K562 (cell line): ENCODE data around the gene ZNHIT6. TPM values are rescaled to one million over a fixed set of nuclear protein-coding genes. Genes with fewer than 3 reads are reported as not detected.

Experiments used
- ATAC-seq: fragments of 200-7000 bp; cut with Tn5 transposase; 3 replicates; pipeline ENCODE4 v1.9.1; 2020; ENCODE audit warnings: moderate library complexity
- BruUV-seq: library from RNA; stranded (reverse); fragments of 400-500 nt; replicated peaks from 2 replicates; lab custom pipeline; 2021; lab: Mats Ljungman, UMichigan
- CTCF ChIA-PET: fragments of 300-600 bp; formaldehyde crosslinking; extraction: SDS; loops from one replicate; lab custom pipeline; 2021; ENCODE audit warnings: low intra/inter-chr PET ratio; lab: Yijun Ruan, JAX
- POLR2A ChIA-PET: fragments of 300-600, 350-650 bp; sonication (Branson Sonifier 250); formaldehyde crosslinking; extraction: SDS; loops from one replicate; lab custom pipeline; 2021; ENCODE audit warnings: antibody characterized with exemption, inconsistent platforms; lab: Yijun Ruan, JAX
- DNase-seq, 4 experiments: peaks; one replicate each; pipeline versions ENCODE4 v3.0.0 to v3.0.0-alpha.2; 2011 to 2018; ENCODE audit warnings: low spot score in 3 of 4, mixed read lengths in 3 of 4; ENCODE audit errors: extremely low read depth in 1 of 4
- FAIRE-seq: peaks from 2 replicates; lab custom pipeline; 2011; peaks lifted over from hg19 to GRCh38; lab: Jason Lieb, UNC
- H2AFZ ChIP-seq: 2 replicates; pipeline ENCODE4 v1.6.0; 2011; ENCODE audit warnings: low read depth, low read length, control low read depth, inconsistent platforms
- H3K27ac ChIP-seq: fragments of 200-600 bp; 3 replicates; pipeline ENCODE4 v1.8.0; 2011; ENCODE audit warnings: low read depth, mild to moderate bottlenecking, control low read depth, inconsistent platforms, low read length, moderate library complexity, mixed read lengths; ENCODE audit errors: extremely low read depth
- H3K27me3 ChIP-seq, 2 experiments: fragments of 300-600 bp in 1 of 2; 2 replicates in 1 of 2; 3 replicates in 1 of 2; pipeline versions ENCODE4 v1.6.0 to v1.8.0; 2011; ENCODE audit warnings: inconsistent platforms in 2 of 2, low read length in 2 of 2, mild to moderate bottlenecking in 1 of 2, mixed read lengths in 1 of 2, moderate library complexity in 1 of 2; ENCODE audit not compliant: control insufficient read depth in 2 of 2, insufficient read depth in 2 of 2
- H3K36me3 ChIP-seq: fragments of 300-600 bp; 3 replicates; pipeline ENCODE4 v1.8.0; 2011; ENCODE audit warnings: mild to moderate bottlenecking, low read length, inconsistent platforms; ENCODE audit not compliant: control insufficient read depth, insufficient read depth
- H3K4me1 ChIP-seq, 2 experiments: fragments of 200-600 bp in 1 of 2; replicated peaks in 1 of 2; 2 replicates in 1 of 2; 3 replicates in 1 of 2; pipeline versions ENCODE4 v1.5.1 to v1.8.0; 2011; ENCODE audit warnings: inconsistent platforms in 2 of 2, low read length in 2 of 2, mild to moderate bottlenecking in 1 of 2, mixed read lengths in 1 of 2, moderate library complexity in 1 of 2; ENCODE audit not compliant: control insufficient read depth in 2 of 2, insufficient read depth in 2 of 2
- H3K4me2 ChIP-seq: 2 replicates; pipeline ENCODE4 v1.6.1; 2011; ENCODE audit warnings: low read length, control low read depth, inconsistent platforms, mixed read lengths; ENCODE audit not compliant: insufficient read depth
- H3K4me3 ChIP-seq: fragments of 200-600 bp; sonication (generic), shearing (Covaris generic); 2 replicates; pipeline ENCODE4 v1.5.1; 2016; ENCODE audit warnings: control low read depth, inconsistent platforms
- H3K79me2 ChIP-seq: fragments of 200-600 bp; 3 replicates; pipeline ENCODE4 v1.8.0; 2011; ENCODE audit warnings: low read length, inconsistent platforms; ENCODE audit not compliant: control insufficient read depth, insufficient read depth
- H3K9ac ChIP-seq, 2 experiments: 2 replicates each; pipeline versions ENCODE4 v1.6.0 to v1.6.1; 2011; ENCODE audit warnings: low read depth in 2 of 2, low read length in 2 of 2, control low read depth in 1 of 2, inconsistent platforms in 1 of 2, mild to moderate bottlenecking in 1 of 2, mixed read lengths in 1 of 2; ENCODE audit not compliant: insufficient read depth in 1 of 2
- H3K9me1 ChIP-seq: one replicate; pipeline ENCODE4 v1.6.0; 2011; ENCODE audit warnings: inconsistent platforms, mild to moderate bottlenecking, low read length, moderate library complexity; ENCODE audit not compliant: control insufficient read depth, insufficient read depth
- H3K9me3 ChIP-seq: replicated peaks from 2 replicates; pipeline ENCODE4 v1.5.1; 2011; ENCODE audit warnings: low read depth, low read length, inconsistent platforms; ENCODE audit not compliant: control insufficient read depth, insufficient read depth
- H4K20me1 ChIP-seq: replicated peaks from 2 replicates; pipeline ENCODE4 v1.6.1; 2011; ENCODE audit warnings: low read length, inconsistent platforms, mixed read lengths; ENCODE audit not compliant: control insufficient read depth, insufficient read depth
- ARID3A ChIP-seq: IDR thresholded peaks from 2 replicates; pipeline ENCODE4 v1.6.1; 2012; ENCODE audit warnings: low read depth, low read length, improper control_type of control experiment, borderline replicate concordance
- FOXK1 ChIP-seq: sonication (generic); formaldehyde crosslinking; IDR thresholded peaks from 2 replicates; pipeline ENCODE4 v1.8.0; 2022; ENCODE audit warnings: missing genetic modification reagents, mild to moderate bottlenecking, borderline replicate concordance
- NR4A1 ChIP-seq, 2 experiments: fragments of 250-450 bp in 1 of 2; fragments of 450-650 bp in 1 of 2; sonication (Bioruptor Pico) in 1 of 2; IDR thresholded peaks; 2 replicates each; pipeline versions ENCODE4 v1.4.0 to v1.6.1; 2016 to 2020; ENCODE audit warnings: mild to moderate bottlenecking in 2 of 2, missing compliant biosample characterization in 1 of 2, missing genetic modification characterization in 1 of 2, moderate library complexity in 1 of 2
- RBM22 ChIP-seq: fragments of 200-400 bp; formaldehyde crosslinking; IDR thresholded peaks from 2 replicates; pipeline ENCODE4 v1.6.1; 2018; ENCODE audit warnings: low read length, low read depth; ENCODE audit not compliant: poor library complexity, severe bottlenecking
- SP1 ChIP-seq: sonication (generic); formaldehyde crosslinking; IDR thresholded peaks from 2 replicates; pipeline ENCODE4 v1.8.1; 2022; ENCODE audit warnings: mild to moderate bottlenecking, missing genetic modification reagents
- WGBS: fragments of 100-300 bp; shearing (Covaris generic); methylation state at CpG from one replicate; pipeline ENCODE4 v1.1.6; 2016; ENCODE audit warnings: low coverage, mixed read lengths; ENCODE audit not compliant: insufficient coverage; ENCODE audit errors: missing lambda C conversion rate; 5-methylcytosine and 5-hydroxymethylcytosine counted together
- in situ Hi-C: fragments of 300-500 bp; cut with MboI; formaldehyde crosslinking; loops from 4 replicates; pipeline ENCODE4 v1.15.0; 2018; ENCODE audit warnings: inconsistent platforms, mixed read lengths
- intact Hi-C: fragments of 100-400 bp; cut with micrococcal nuclease; formaldehyde crosslinking; loops from 2 replicates; pipeline ENCODE4 v1.14.2; 2022
- polyA plus RNA-seq, 8 experiments: library from polyadenylated mRNA; depleted of rRNA in 4 of 8; stranded (reverse) in 5 of 8; unstranded in 3 of 8; fragments of >200 nt; fragmentation: Nextera tagmentation in 2 of 8; fragmentation: Illumina TruSeq in 1 of 8; extraction: Ambion mirVana in 2 of 8; extraction: Trizol in 1 of 8; gene quantifications; 2 replicates each; pipeline versions ENCODE4 v1.2.1 to v1.2.3, GENCODE V29; 2011 to 2014; ENCODE audit warnings: inconsistent platforms in 1 of 8, missing spikeins in 1 of 8
- total RNA-seq, 7 experiments: library from RNA; depleted of rRNA in 6 of 7; stranded (reverse); fragments of >200 nt in 6 of 7; fragmentation: Illumina TruSeq in 2 of 7; extraction: Trizol in 2 of 7; gene quantifications; 2 replicates each; pipeline versions ENCODE4 v1.2.1 to v1.2.3, GENCODE V29; 2011 to 2021; ENCODE audit warnings: low replicate concordance in 1 of 7
- TF ChIP-seq, protein P1 (sequence below): fragments of 250-450 bp; sonication (Bioruptor Pico); IDR thresholded peaks from 2 replicates; pipeline ENCODE4 v1.5.0; 2021

ZNHIT6 gene
- total and polyA plus RNA-seq, 9 of the 15 experiments (the other 6 are each of a cell fraction or from before 2014, with no cell fraction given): 15.4 to 37.6 (median 21.7) TPM

GRCh38 chr1:85672031-85672660, 36.1 kb downstream of the ZNHIT6 start:
- TF ChIP-seq FOXK1: no peak
- no peak for TF ChIP-seq NR4A1 (CRISPR knock-in tag; IDR thresholded peaks at IDR 0.05)
- TF ChIP-seq NR4A1 (tag; IDR thresholded peaks at IDR 0.05): no peak
- TF ChIP-seq, protein P1, sequence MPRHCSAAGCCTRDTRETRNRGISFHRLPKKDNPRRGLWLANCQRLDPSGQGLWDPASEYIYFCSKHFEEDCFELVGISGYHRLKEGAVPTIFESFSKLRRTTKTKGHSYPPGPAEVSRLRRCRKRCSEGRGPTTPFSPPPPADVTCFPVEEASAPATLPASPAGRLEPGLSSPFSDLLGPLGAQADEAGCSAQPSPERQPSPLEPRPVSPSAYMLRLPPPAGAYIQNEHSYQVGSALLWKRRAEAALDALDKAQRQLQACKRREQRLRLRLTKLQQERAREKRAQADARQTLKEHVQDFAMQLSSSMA: no peak
- no peak for TF ChIP-seq RBM22
- TF ChIP-seq ARID3A: no peak
- TF ChIP-seq SP1 (CRISPR knock-in tag): no peak
- Histone ChIP-seq H3K36me3 (peaks cover 59% of the 10 kb centered on the region), H3K9ac (no peak overlapping the region), H3K9me3 (no peaks in the 10 kb centered on the region), H3K79me2 (no peaks in the 10 kb centered on the region), H4K20me1 (no peaks in the 10 kb centered on the region), H3K9me1 (no peaks in the 10 kb centered on the region), H2AFZ (no peak overlapping the region), H3K27ac (no peak overlapping the region), H3K4me3 (no peak overlapping the region), H3K27me3 (no peaks in the 10 kb centered on the region), H3K4me2 (no peak overlapping the region), H3K4me1 (no peaks in the 10 kb centered on the region)
- intact Hi-C loops (no loop called here), in situ Hi-C loops (no loop called here)
- FAIRE-seq (no peak), ATAC-seq (no peak), DNase-seq (no peak)
- POLR2A ChIA-PET: no interaction called here
- CTCF ChIA-PET: no interaction called here
- WGBS: 100% methylated on average over 1 of the region's 1 CpG
- BruUV-seq: no TSS peak
